Cardiac muscle cell (in vitro differentiated cells and primary cell): ENCODE results near the gene GNB2. TPM values are rescaled to one million over a fixed set of nuclear protein-coding genes. Genes with fewer than 3 reads are reported as not detected.

Source experiments
- DNase-seq, 2 donors: peaks; one replicate each; pipeline versions ENCODE4 v3.0.0 to v3.0.0-alpha.2; 2010 to 2017; ENCODE audit warnings: low read depth in 1 of 2, low spot score in 1 of 2
- H3K27ac ChIP-seq: fragments of 200-600 bp; sonication (generic); 2 replicates; pipeline ENCODE4 v1.5.1; 2016
- H3K27me3 ChIP-seq: fragments of 200-600 bp; sonication (generic); 2 replicates; pipeline ENCODE4 v1.6.0; 2016; ENCODE audit warnings: control low read depth
- H3K36me3 ChIP-seq: fragments of 200-600 bp; sonication (generic); 2 replicates; pipeline ENCODE4 v1.5.1; 2016; ENCODE audit warnings: control low read depth
- H3K4me1 ChIP-seq: fragments of 200-600 bp; sonication (generic); 2 replicates; pipeline ENCODE4 v1.8.1; 2017; ENCODE audit warnings: low read depth, mild to moderate bottlenecking, mixed run types
- H3K4me3 ChIP-seq: fragments of 200-600 bp; sonication (generic); 2 replicates; pipeline ENCODE4 v1.5.1; 2016; ENCODE audit warnings: mild to moderate bottlenecking
- H3K9me3 ChIP-seq: fragments of 200-600 bp; sonication (generic); 2 replicates; pipeline ENCODE4 v1.5.1; 2017; ENCODE audit warnings: low read depth, mild to moderate bottlenecking, control low read depth
- CTCF ChIP-seq: IDR thresholded peaks from 2 replicates; pipeline ENCODE4 v1.5.1; 2012; ENCODE audit warnings: low read depth, mild to moderate bottlenecking, low read length
- polyA plus RNA-seq: library from polyadenylated mRNA; unstranded; fragments of >200 nt; fragmentation: Nextera tagmentation; extraction: Ambion mirVana; gene quantifications from 2 replicates; pipeline ENCODE4 v1.2.1, GENCODE V29; 2016
- total RNA-seq: library from RNA; depleted of rRNA; stranded (reverse); fragments of >200 nt; gene quantifications from 2 replicates; pipeline ENCODE4 v1.2.3, GENCODE V29; 2016

Gene GNB2
- total and polyA plus RNA-seq, 2 experiments from 2014 or later: 234 to 241 TPM

- H3K27me3 ChIP-seq: peaks cover 15% of the 10 kb centered on the region
- TF ChIP-seq CTCF: no peak
- H3K36me3 ChIP-seq: no peaks in the 10 kb centered on the region
- H3K4me1 ChIP-seq: no peaks in the 10 kb centered on the region
- no peaks in the 10 kb centered on the region for H3K9me3 ChIP-seq
- no peak overlapping the region for H3K27ac ChIP-seq
- H3K4me3 ChIP-seq: no peak overlapping the region
- no peak for DNase-seq
These were observed 3.5 kb upstream of the GNB2 start for GRCh38 chr7:100670074-100670473.

DNA sequence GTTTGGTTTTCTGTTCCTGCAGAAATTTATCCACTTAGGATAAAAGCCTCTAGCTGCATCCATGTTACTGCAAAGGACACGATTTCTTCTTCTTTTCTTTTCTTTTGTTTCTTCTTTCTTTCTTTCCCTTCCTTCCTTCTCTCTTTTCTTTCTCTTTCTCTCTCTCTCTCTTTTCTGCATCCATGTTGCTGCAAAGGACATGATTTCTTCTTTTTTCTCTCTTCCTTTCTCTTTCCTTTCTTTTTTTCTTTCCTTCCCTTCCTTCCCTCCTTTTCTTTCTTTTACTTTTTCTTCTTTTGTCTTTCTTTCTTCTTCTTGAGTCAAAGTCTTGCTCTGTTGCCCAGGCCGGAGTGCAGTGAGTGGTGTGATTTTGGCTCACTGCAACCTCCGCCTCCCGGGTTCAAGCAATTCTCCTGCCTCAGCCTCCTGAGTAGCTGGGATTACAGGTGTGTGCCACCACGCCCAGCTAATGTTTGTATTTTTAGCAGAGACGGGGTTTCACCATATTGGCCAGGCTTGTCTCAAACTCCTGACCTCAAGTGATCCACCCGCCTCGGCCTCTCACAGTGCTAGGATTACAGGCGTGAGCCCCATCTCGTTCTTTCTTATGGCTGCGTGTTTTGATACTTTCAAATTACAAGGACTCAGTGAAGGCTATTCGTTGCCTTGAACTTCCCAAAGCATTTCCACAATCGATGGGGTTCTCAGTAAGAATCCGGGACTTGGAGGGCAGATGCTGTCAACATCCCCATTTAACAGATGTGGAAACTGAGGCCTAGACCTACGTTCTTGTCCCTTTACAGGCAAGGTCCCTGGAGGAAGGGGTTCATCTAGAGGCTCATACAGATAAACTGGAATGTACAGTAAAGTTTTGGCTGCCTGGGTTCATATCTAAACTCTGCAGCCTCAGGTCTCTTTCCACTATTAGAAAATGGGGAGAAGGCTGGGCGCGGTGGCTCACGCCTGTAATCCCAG is 1.9 kb upstream of the GNB2 start:
- H3K4me1 ChIP-seq: peaks cover 4% of the 10 kb centered on the region
- H3K27ac ChIP-seq: no peak overlapping the region
- no peaks in the 10 kb centered on the region for H3K9me3 ChIP-seq
- H3K36me3 ChIP-seq: no peaks in the 10 kb centered on the region
- H3K4me3 ChIP-seq: no peak overlapping the region
- H3K27me3 ChIP-seq: peaks cover 11% of the 10 kb centered on the region
- TF ChIP-seq CTCF: no peak
- no peak for DNase-seq

- Histone ChIP-seq H3K27ac (peak overlapping the region; percentile 74), H3K4me1 (peaks cover 4% of the 10 kb centered on the region), H3K4me3 (peak overlapping the region; percentile 96), H3K36me3 (peaks cover 16% of the 10 kb centered on the region), H3K27me3 (peaks cover 11% of the 10 kb centered on the region), H3K9me3 (no peaks in the 10 kb centered on the region)
- no peak for DNase-seq
- TF ChIP-seq CTCF: no peak
These were observed 436 bp downstream of the GNB2 start for GRCh38 chr7:100673942-100674410.

GRCh38 chr7:100674411-100675104 is 1.0 kb downstream of the GNB2 start:
- peak overlapping the region; percentile 96 for H3K4me3 ChIP-seq
- peaks cover 4% of the 10 kb centered on the region for H3K4me1 ChIP-seq

DNA sequence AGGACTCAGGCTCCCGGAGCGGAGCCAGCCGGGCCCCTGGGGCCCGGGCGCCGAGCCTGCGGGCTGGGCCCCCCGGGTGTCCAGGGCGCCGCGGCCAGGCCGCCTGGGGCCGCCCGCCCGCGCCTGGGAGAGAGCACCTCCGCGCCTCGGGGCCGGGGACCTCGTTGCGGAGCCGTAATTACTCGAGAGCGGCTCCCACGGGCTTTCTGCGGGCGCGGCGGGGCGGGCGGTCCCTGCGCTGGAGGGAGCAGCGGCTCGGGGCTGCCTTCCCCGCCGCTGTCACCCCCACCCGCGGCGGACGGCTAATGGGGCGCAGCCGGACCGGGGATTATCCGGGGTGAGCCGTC is 1.5 kb downstream of the GNB2 start:
- Histone ChIP-seq H3K27me3 (peaks cover 5% of the 10 kb centered on the region), H3K36me3 (peaks cover 21% of the 10 kb centered on the region), H3K4me1 (peaks cover 4% of the 10 kb centered on the region), H3K9me3 (no peaks in the 10 kb centered on the region), H3K27ac (no peak overlapping the region), H3K4me3 (peak overlapping the region; percentile 96)
- DNase-seq: peak in 1 of 2 donors; percentile 58
- TF ChIP-seq CTCF: no peak

More at GRCh38 chr7:100674411-100675104, 1.0 kb downstream of the GNB2 start:
- no peaks in the 10 kb centered on the region for H3K9me3 ChIP-seq
- peaks cover 21% of the 10 kb centered on the region for H3K36me3 ChIP-seq
- H3K27me3 ChIP-seq: peaks cover 10% of the 10 kb centered on the region
- no peak for TF ChIP-seq CTCF
- DNase-seq: peak in 1 of 2 donors; percentile 63
- peak overlapping the region; percentile 74 for H3K27ac ChIP-seq
